ENCODE results near the gene TMX1. TPM values are rescaled to one million over a fixed set of nuclear protein-coding genes. Genes with fewer than 3 reads are reported as not detected.
A peak's percentile ranks its signal among the peaks of the same experiment; 100 is the strongest.

The TMX1 gene
- total and polyA plus RNA-seq, 5 donors = 4.3 to 12.5 (median 9.9) TPM

- no peaks in the 10 kb centered on the region for H3K9me3 ChIP-seq (ENCODE audit: control insufficient read depth, low read length)
- DNase-seq (no peak), ATAC-seq (no peak)
- 94% methylated on average over 1 of the region's 1 CpG for WGBS
- H3K4me3 ChIP-seq (ENCODE audit: low read length) = no peak overlapping the region
- no peaks in the 10 kb centered on the region for H3K27me3 ChIP-seq (ENCODE audit: control insufficient read depth, insufficient read depth)
- no peaks in the 10 kb centered on the region for H3K4me1 ChIP-seq (ENCODE audit: control insufficient read depth, insufficient read depth, low read length)
- no peak overlapping the region for H3K27ac ChIP-seq (ENCODE audit: low read length)
- intact Hi-C loops (cut with DNase I) = loop anchor here in 1 of 4 donors (10.0 kb wide), 1 partner anchor 515 kb away; no protein-coding TSS in a partner anchor
Observed at GRCh38 chr14:51269634-51270033, 29.6 kb downstream of the TMX1 start.

- H3K27me3 ChIP-seq (ENCODE audit: control insufficient read depth, insufficient read depth) = no peaks in the 10 kb centered on the region
- H3K9me3 ChIP-seq (ENCODE audit: control insufficient read depth, low read length) = no peaks in the 10 kb centered on the region
- H3K4me3 ChIP-seq (ENCODE audit: low read length) = no peak overlapping the region
- intact Hi-C loops (cut with DNase I) = loop anchor here in 1 of 4 donors (10.0 kb wide), 1 partner anchor 508 kb away; no protein-coding TSS in a partner anchor
- 98% methylated on average over 1 of the region's 1 CpG for WGBS
- ATAC-seq = no peak
- no peak for DNase-seq
- no peak overlapping the region for H3K27ac ChIP-seq (ENCODE audit: low read length)
- peaks cover 1% of the 10 kb centered on the region for H3K4me1 ChIP-seq (ENCODE audit: control insufficient read depth, insufficient read depth, low read length)
Observed at GRCh38 chr14:51276605-51277004, 36.6 kb downstream of the TMX1 start.

- peaks cover 1% of the 10 kb centered on the region for H3K4me1 ChIP-seq (ENCODE audit: control insufficient read depth, insufficient read depth, low read length)
- intact Hi-C loops (cut with DNase I) = loop anchor here in 1 of 4 donors (10.0 kb wide), 1 partner anchor 507 kb away; no protein-coding TSS in a partner anchor
- H3K9me3 ChIP-seq (ENCODE audit: control insufficient read depth, low read length) = no peaks in the 10 kb centered on the region
- H3K4me3 ChIP-seq (ENCODE audit: low read length) = no peak overlapping the region
- H3K27me3 ChIP-seq (ENCODE audit: control insufficient read depth, insufficient read depth) = no peaks in the 10 kb centered on the region
- H3K27ac ChIP-seq (ENCODE audit: low read length) = no peak overlapping the region
- DNase-seq (peak in 1 of 3 donors; percentile 63), ATAC-seq (peak in 1 of 2 donors; percentile 59)
- 52% methylated on average over 4 of the region's 4 CpGs for WGBS
Observed at GRCh38 chr14:51277753-51278415, 37.8 kb downstream of the TMX1 start.

- H3K4me3 ChIP-seq (ENCODE audit: low read length) = no peak overlapping the region
- ATAC-seq (no peak), DNase-seq (no peak)
- intact Hi-C loops (cut with DNase I) = loop anchor here in 2 of 4 donors (10.0 kb wide), 1 partner anchor 492 kb away; no protein-coding TSS in a partner anchor
- 54% methylated on average over 2 of the region's 2 CpGs for WGBS
- no peaks in the 10 kb centered on the region for H3K27me3 ChIP-seq (ENCODE audit: control insufficient read depth, insufficient read depth)
- no peaks in the 10 kb centered on the region for H3K9me3 ChIP-seq (ENCODE audit: control insufficient read depth, low read length)
- H3K27ac ChIP-seq (ENCODE audit: low read length) = no peak overlapping the region
- H3K4me1 ChIP-seq (ENCODE audit: control insufficient read depth, insufficient read depth, low read length) = peaks cover 1% of the 10 kb centered on the region
Observed at GRCh38 chr14:51282517-51282916, 42.5 kb downstream of the TMX1 start.

GRCh38 chr14:51283402-51284085 is 43.5 kb downstream of the TMX1 start:
- peak; percentile 78 to 82 for ATAC-seq
- intact Hi-C loops (cut with DNase I) = loop anchor here in 2 of 4 donors (10.0 kb wide), 1 partner anchor 491 kb away; no protein-coding TSS in a partner anchor
- no peaks in the 10 kb centered on the region for H3K9me3 ChIP-seq (ENCODE audit: control insufficient read depth, low read length)
- WGBS = 66% methylated on average over 8 of the region's 8 CpGs
- DNase-seq = no peak
- no peak overlapping the region for H3K27ac ChIP-seq (ENCODE audit: low read length)
- H3K27me3 ChIP-seq (ENCODE audit: control insufficient read depth, insufficient read depth) = no peaks in the 10 kb centered on the region
- H3K4me1 ChIP-seq (ENCODE audit: control insufficient read depth, insufficient read depth, low read length) = no peaks in the 10 kb centered on the region
- H3K4me3 ChIP-seq (ENCODE audit: low read length) = no peak overlapping the region

- ATAC-seq = no peak
- intact Hi-C loops (cut with DNase I) = loop anchor here in 2 of 4 donors (10.0 kb wide), 1 partner anchor 491 kb away; no protein-coding TSS in a partner anchor
- no peak for DNase-seq
- no peaks in the 10 kb centered on the region for H3K9me3 ChIP-seq (ENCODE audit: control insufficient read depth, low read length)
- no peaks in the 10 kb centered on the region for H3K27me3 ChIP-seq (ENCODE audit: control insufficient read depth, insufficient read depth)
- no peak overlapping the region for H3K27ac ChIP-seq (ENCODE audit: low read length)
- H3K4me1 ChIP-seq (ENCODE audit: control insufficient read depth, insufficient read depth, low read length) = no peaks in the 10 kb centered on the region
- no peak overlapping the region for H3K4me3 ChIP-seq (ENCODE audit: low read length)
Observed at GRCh38 chr14:51284241-51284640, 44.2 kb downstream of the TMX1 start.

GRCh38 chr14:51285120-51285519 is 45.1 kb downstream of the TMX1 start:
- H3K9me3 ChIP-seq (ENCODE audit: control insufficient read depth, low read length) = no peaks in the 10 kb centered on the region
- H3K4me3 ChIP-seq (ENCODE audit: low read length) = no peak overlapping the region
- H3K4me1 ChIP-seq (ENCODE audit: control insufficient read depth, insufficient read depth, low read length) = no peaks in the 10 kb centered on the region
- intact Hi-C loops (cut with DNase I) = loop anchor here in 3 of 4 donors (5.0 to 10.0 kb wide), 2 partner anchors 490 to 492 kb away; no protein-coding TSS in a partner anchor
- no peak overlapping the region for H3K27ac ChIP-seq (ENCODE audit: low read length)
- 77% methylated on average over 1 of the region's 1 CpG for WGBS
- H3K27me3 ChIP-seq (ENCODE audit: control insufficient read depth, insufficient read depth) = no peaks in the 10 kb centered on the region
- DNase-seq (no peak), ATAC-seq (no peak)

- H3K27me3 ChIP-seq (ENCODE audit: control insufficient read depth, insufficient read depth) = no peaks in the 10 kb centered on the region
- intact Hi-C loops (cut with DNase I) = loop anchor here in 3 of 4 donors (5.0 to 10.0 kb wide), 2 partner anchors 486 to 488 kb away; no protein-coding TSS in a partner anchor
- no peaks in the 10 kb centered on the region for H3K9me3 ChIP-seq (ENCODE audit: control insufficient read depth, low read length)
- ATAC-seq (no peak), DNase-seq (no peak)
- H3K4me3 ChIP-seq (ENCODE audit: low read length) = no peak overlapping the region
- H3K27ac ChIP-seq (ENCODE audit: low read length) = no peak overlapping the region
- H3K4me1 ChIP-seq (ENCODE audit: control insufficient read depth, insufficient read depth, low read length) = no peaks in the 10 kb centered on the region
Observed at GRCh38 chr14:51289169-51289568, 49.1 kb downstream of the TMX1 start.

GRCh38 chr14:51290132-51290531 is 50.1 kb downstream of the TMX1 start:
- H3K9me3 ChIP-seq (ENCODE audit: control insufficient read depth, low read length) = no peaks in the 10 kb centered on the region
- H3K27ac ChIP-seq (ENCODE audit: low read length) = no peak overlapping the region
- 96% methylated on average over 1 of the region's 1 CpG for WGBS
- no peak overlapping the region for H3K4me3 ChIP-seq (ENCODE audit: low read length)
- intact Hi-C loops (cut with DNase I) = no loop called here
- H3K27me3 ChIP-seq (ENCODE audit: control insufficient read depth, insufficient read depth) = no peaks in the 10 kb centered on the region
- DNase-seq (no peak), ATAC-seq (no peak)
- no peaks in the 10 kb centered on the region for H3K4me1 ChIP-seq (ENCODE audit: control insufficient read depth, insufficient read depth, low read length)

GRCh38 chr14:51291016-51291415 is 51.0 kb downstream of the TMX1 start:
- no peak for DNase-seq
- H3K9me3 ChIP-seq (ENCODE audit: control insufficient read depth, low read length) = no peaks in the 10 kb centered on the region
- ATAC-seq = no peak
- no peak overlapping the region for H3K27ac ChIP-seq (ENCODE audit: low read length)
- no peaks in the 10 kb centered on the region for H3K4me1 ChIP-seq (ENCODE audit: control insufficient read depth, insufficient read depth, low read length)
- intact Hi-C loops (cut with DNase I) = no loop called here
- no peaks in the 10 kb centered on the region for H3K27me3 ChIP-seq (ENCODE audit: control insufficient read depth, insufficient read depth)
- WGBS = 99% methylated on average over 4 of the region's 4 CpGs
- no peak overlapping the region for H3K4me3 ChIP-seq (ENCODE audit: low read length)

Data from right cardiac atrium (tissue), 5 donors.